ENCODE measurements around the gene FAM236D.
"Not testable (repeated sequence)": the region's sequence is repeated elsewhere in the genome, so short reads cannot be mapped to it uniquely, and the experiment has no call there.

DNA sequence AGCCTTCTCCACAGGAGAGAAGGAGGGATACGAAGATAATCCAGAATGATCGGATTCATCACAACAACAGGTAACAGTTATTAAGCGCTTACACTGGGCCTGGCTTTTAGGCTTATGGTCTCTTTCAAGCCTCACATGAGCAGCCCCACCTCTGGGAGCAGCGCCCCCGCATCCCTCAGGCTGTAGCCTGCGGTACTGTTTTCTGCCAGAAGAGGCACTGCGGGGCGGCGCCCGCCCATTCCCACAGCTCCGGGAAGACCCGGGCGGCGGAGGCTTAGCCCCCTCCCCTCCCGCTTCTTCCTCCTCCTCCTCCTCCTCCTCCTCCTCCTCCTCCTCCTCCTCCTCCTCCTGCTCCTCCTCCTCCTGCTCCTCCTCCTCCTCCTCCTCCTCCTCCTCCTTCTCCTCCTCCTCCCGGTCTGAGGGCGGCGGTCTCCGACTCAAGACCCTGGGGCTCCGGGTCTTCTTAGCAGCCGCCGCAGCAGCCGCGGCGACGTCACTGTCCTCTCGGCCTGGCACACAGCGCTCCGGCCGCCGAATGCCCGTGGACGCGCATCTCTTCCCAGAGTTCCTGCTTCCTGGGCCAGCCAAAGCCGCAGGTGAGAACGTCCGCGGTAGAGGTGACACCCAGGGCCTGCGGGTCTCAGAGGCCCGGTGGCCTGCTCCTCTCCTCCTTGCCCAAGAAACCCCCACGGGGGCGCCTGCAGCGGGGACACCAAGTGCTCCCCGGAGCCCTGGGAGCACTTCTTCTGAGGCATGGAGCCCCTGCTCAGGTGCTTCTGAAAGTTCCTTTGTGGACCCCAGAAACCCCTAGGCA is 31.1 kb downstream of the FAM236D start, which contains the start of gene DMRTC1B:
- not testable (repeated sequence) for TF ChIP-seq POLR2A, POLR2AphosphoS5, POU2F2, SPI1 (IDR thresholded peaks at IDR 0.05; ENCODE audit: low read depth, low read length)

Measured in GM12891 (cell line).